Vagina (tissue), 2 donors: ENCODE results near the gene KNSTRN. TPM values are rescaled to one million over a fixed set of nuclear protein-coding genes. Genes with fewer than 3 reads are reported as not detected.

Experiments
- DNase-seq, 2 donors: peaks; one replicate each; pipeline ENCODE4 v3.0.0-alpha.2; 2017; ENCODE audit errors: extremely low spot score in 2 of 2
- H3K27ac ChIP-seq: fragments of 200-600 bp; sonication (generic); one replicate; pipeline ENCODE4 v1.5.1; 2019
- H3K27me3 ChIP-seq: fragments of 200-600 bp; sonication (generic); one replicate; pipeline ENCODE4 v1.5.1; 2019
- H3K36me3 ChIP-seq, 2 donors: fragments of 200-600 bp; sonication (generic); one replicate each; pipeline ENCODE4 v1.5.1; 2017 to 2019
- H3K4me1 ChIP-seq: fragments of 200-600 bp; sonication (generic); one replicate; pipeline ENCODE4 v1.5.1; 2019
- H3K4me3 ChIP-seq, 2 donors: fragments of 200-600 bp; sonication (generic); 1 replicate in 1 of 2; 2 replicates in 1 of 2; pipeline ENCODE4 v1.5.1; 2016 to 2019
- H3K9me3 ChIP-seq: fragments of 200-600 bp; sonication (generic); one replicate; pipeline ENCODE4 v1.5.1; 2019
- CTCF ChIP-seq, 3 experiments: fragments of 450-650 bp in 2 of 3; fragments of 200-600 bp in 1 of 3; sonication (generic) in 1 of 3; IDR thresholded peaks; one replicate each; pipeline ENCODE4 v1.5.1; 2017 to 2019; ENCODE audit warnings: antibody characterized with exemption in 3 of 3, mild to moderate bottlenecking in 2 of 3, moderate library complexity in 2 of 3
- POLR2A ChIP-seq, 2 donors: fragments of 450-650 bp; IDR thresholded peaks; one replicate each; pipeline ENCODE4 v1.6.1; 2017; ENCODE audit warnings: antibody characterized with exemption in 2 of 2, mild to moderate bottlenecking in 2 of 2, moderate library complexity in 2 of 2
- POLR2AphosphoS5 ChIP-seq, 2 donors: sonication (generic); formaldehyde crosslinking; IDR thresholded peaks; one replicate each; pipeline ENCODE4 v1.9.0; 2017; ENCODE audit warnings: antibody characterized with exemption in 2 of 2, mild to moderate bottlenecking in 2 of 2, low read depth in 1 of 2; ENCODE audit not compliant: insufficient read depth in 1 of 2
- intact Hi-C: fragments of 100-400 bp; cut with DNase I; formaldehyde crosslinking; loops from one replicate; pipeline ENCODE4 v1.15.1; 2023
- total RNA-seq: library from RNA; depleted of rRNA; stranded (reverse); fragments of >200 nt; gene quantifications from one replicate; pipeline ENCODE4 v1.2.3, GENCODE V29; 2016

Gene KNSTRN
- total RNA-seq, 1 donor from 2014 or later, result 13.5 TPM

- peaks cover 34% of the 10 kb centered on the region for H3K4me1 ChIP-seq
- DNase-seq, result no peak
- H3K36me3 ChIP-seq, result no peaks in the 10 kb centered on the region
- no peaks in the 10 kb centered on the region for H3K9me3 ChIP-seq
- H3K27me3 ChIP-seq, result no peaks in the 10 kb centered on the region
- intact Hi-C loops, result loop anchor here (10.0 kb wide), 1 partner anchor 220 kb away; no protein-coding TSS in a partner anchor
- H3K4me3 ChIP-seq, result peak overlapping the region in 1 of 2 donors; percentile 54
- TF ChIP-seq CTCF (IDR thresholded peaks at IDR 0.05), result no peak
- no peak overlapping the region for H3K27ac ChIP-seq
Observed at GRCh38 chr15:40435023-40435709, 52.6 kb downstream of the KNSTRN start.

- Histone ChIP-seq H3K36me3 (no peaks in the 10 kb centered on the region), H3K9me3 (no peaks in the 10 kb centered on the region), H3K27me3 (no peaks in the 10 kb centered on the region), H3K4me3 (peak overlapping the region; percentile 46 to 54), H3K4me1 (peaks cover 38% of the 10 kb centered on the region), H3K27ac (peak overlapping the region; percentile 3)
- DNase-seq, result no peak
- no peak for TF ChIP-seq POLR2AphosphoS5 (IDR thresholded peaks at IDR 0.05; ENCODE audit: insufficient read depth in 1 of 2, low read depth in 1 of 2)
- TF ChIP-seq POLR2A (IDR thresholded peaks at IDR 0.05), result no peak
- TF ChIP-seq CTCF (IDR thresholded peaks at IDR 0.05), result no peak
- intact Hi-C loops, result loop anchor here (10.0 kb wide), 1 partner anchor 221 kb away; no protein-coding TSS in a partner anchor
Observed at GRCh38 chr15:40435710-40436089, 53.2 kb downstream of the KNSTRN start.

GRCh38 chr15:40436116-40436891 lies 53.8 kb downstream of the KNSTRN start:
- intact Hi-C loops, result loop anchor here (10.0 kb wide), 1 partner anchor 222 kb away; no protein-coding TSS in a partner anchor
- TF ChIP-seq CTCF (IDR thresholded peaks at IDR 0.05) (no peak), POLR2A (IDR thresholded peaks at IDR 0.05) (no peak), POLR2AphosphoS5 (IDR thresholded peaks at IDR 0.05; ENCODE audit: insufficient read depth in 1 of 2, low read depth in 1 of 2) (no peak)
- Histone ChIP-seq H3K9me3 (no peaks in the 10 kb centered on the region), H3K27me3 (no peaks in the 10 kb centered on the region), H3K27ac (peak overlapping the region; percentile 3), H3K4me1 (peaks cover 38% of the 10 kb centered on the region), H3K4me3 (peak overlapping the region; percentile 46 to 54), H3K36me3 (no peaks in the 10 kb centered on the region)
- DNase-seq, result no peak

- Histone ChIP-seq H3K36me3 (no peaks in the 10 kb centered on the region), H3K27me3 (no peaks in the 10 kb centered on the region), H3K4me1 (peaks cover 41% of the 10 kb centered on the region), H3K27ac (no peak overlapping the region), H3K4me3 (peak overlapping the region; percentile 46 to 54), H3K9me3 (no peaks in the 10 kb centered on the region)
- DNase-seq, result no peak
- TF ChIP-seq POLR2AphosphoS5 (IDR thresholded peaks at IDR 0.05; ENCODE audit: insufficient read depth in 1 of 2, low read depth in 1 of 2) (no peak), POLR2A (IDR thresholded peaks at IDR 0.05) (no peak), CTCF (IDR thresholded peaks at IDR 0.05) (no peak)
- intact Hi-C loops, result loop anchor here (10.0 kb wide), 1 partner anchor 222 kb away; no protein-coding TSS in a partner anchor
Observed at GRCh38 chr15:40436892-40437751, 54.6 kb downstream of the KNSTRN start.
